IPS-NIHi11 (cell line): ENCODE results near the gene SMPD3.

Experiments
- DNase-seq: peaks from one replicate; pipeline ENCODE4 v3.0.0; 2012; ENCODE audit warnings: mixed read lengths, low spot score

Gene SMPD3

DNA sequence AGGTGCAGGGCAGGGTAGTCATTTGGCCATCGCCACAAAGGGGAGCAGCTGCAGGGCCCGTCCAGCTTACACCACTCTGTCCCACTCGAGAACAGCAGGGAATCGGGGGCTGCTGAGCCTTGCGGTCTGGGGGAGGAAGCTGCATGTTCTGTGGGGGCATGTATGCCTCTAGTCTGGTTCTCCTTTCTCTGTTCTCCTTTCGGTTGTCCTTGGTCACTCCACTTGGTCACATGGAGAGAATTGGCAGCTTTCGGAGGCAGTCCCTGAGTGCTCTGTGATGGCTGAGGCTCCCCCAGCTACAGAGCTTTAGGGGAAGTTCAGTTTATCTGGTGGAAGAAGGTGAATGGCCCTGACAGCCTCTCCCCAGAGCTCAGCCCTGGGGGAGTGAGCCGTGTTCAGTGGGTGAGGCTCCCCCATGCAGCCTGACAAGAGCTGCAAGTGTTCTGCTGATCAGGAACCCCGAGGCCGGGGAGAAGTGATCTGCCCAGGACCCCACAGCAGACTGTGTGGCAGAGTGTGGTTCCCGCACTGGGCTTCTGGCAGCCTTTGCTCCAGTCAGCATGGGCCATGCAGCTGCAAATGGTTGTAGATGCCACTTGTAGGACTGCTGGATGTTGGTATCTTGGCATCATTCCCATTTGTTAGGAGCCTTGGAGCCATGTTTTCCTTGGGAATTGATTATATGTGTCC, 22.3 kb upstream of the SMPD3 start:
- DNase-seq = no peak

DNA sequence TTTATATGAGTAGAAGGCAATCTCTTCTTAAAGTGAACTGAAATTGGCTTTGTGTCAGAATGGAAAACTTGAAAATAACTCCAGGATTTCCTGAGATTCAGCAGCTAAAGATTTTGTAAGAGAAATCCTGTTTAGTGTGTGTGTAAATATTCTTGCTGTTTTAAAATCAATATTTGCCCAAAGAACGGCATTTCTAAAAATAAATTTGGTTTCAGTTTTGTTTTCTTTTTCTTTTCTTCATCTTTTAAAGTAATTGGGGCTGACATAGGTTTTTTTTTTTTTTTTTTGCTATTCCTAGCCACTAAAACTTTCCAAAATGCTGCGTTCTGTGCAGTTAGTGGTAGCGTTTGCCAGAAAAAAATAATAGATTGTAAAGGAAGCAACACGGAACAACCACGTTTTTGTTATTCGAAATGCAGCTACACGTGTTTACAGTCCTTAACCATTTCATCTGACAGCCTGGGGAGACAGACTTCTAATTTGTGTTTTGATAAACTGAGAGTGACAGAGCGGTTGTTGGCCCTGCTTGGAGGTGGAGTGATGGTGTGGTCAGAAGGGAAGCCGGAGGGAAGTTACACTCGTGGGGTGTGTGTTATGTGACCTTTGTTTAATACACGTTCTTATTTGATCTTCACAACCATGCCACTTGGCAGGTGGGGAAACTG, 21.6 kb upstream of the SMPD3 start:
- DNase-seq = no peak

DNA sequence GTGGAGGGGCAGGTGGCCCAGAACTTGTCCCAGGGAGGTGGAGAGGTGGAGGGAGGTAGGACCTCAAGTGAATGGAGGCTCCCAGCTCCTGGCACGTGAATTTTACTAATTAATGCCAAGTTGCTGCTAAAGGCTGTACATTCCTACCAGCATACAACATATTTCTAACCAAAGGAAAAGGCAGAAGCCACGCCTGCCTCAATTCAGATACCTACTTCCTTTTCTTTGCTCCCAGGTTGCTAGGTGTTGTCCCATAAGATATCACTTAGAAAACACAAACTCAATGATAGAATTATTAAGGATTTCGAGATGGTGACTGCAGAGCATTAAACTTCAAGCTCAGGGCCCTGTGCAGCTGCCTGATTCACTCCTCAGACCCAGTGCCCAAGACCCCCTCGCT, 20.5 kb upstream of the SMPD3 start:
- no peak for DNase-seq

DNA sequence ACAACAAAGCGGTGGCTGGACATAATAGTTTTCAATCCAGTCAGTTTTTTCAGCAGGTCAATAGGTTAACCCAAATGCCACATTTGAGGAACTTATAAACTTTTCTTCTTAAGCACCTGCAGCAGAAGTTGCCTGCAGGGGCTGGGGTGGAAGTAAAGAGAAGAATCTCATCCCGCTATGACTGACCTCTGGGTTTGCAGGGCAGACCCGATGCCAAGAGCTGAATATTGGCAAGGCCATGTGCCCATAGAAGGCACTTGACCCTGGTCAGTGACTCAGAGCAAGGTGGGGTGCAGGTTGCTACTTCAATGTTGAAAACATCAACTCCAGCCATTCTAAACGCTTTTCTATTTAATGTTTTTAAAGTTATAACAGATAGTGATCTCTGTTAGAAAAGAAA, 17.9 kb upstream of the SMPD3 start:
- DNase-seq = no peak

DNA sequence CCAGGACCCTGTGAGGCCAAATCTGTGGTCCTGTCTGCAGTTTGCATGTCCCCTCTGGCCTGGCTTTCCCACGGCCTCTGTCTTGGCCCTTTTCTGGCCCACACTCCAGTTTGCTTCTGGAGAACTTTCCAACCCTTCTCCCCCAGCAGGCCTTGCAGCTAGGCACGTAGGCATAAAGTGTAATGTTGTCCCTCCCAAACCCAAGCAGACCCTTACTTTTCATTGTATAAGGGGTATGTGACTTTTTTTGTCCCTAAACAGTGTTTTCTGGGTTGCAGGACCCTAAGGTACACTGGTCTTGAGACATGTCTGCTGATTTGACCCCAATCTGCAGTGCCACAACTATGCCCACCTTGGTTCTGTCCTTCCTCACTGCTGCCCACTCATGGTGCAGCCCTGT, 15.6 kb upstream of the SMPD3 start:
- DNase-seq = no peak

DNA sequence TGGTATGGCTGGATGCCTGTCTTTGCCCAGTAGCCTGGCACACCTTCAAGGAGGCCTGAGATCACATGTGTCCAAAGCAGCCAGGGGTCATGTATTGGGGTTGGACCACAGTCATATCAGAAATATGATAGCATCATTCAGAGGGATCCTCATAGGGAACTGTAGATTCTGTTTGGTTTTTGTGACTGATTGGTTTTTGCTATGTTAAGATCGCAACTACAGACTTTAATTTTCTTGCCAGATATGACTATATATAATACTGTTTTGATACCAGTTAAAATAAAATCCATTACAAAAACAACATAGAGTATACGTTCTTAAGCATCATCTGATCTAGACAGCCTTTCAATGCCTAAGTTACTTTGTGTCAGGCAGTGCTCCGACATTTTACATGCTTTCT, 11.8 kb upstream of the SMPD3 start:
- no peak for DNase-seq

DNA sequence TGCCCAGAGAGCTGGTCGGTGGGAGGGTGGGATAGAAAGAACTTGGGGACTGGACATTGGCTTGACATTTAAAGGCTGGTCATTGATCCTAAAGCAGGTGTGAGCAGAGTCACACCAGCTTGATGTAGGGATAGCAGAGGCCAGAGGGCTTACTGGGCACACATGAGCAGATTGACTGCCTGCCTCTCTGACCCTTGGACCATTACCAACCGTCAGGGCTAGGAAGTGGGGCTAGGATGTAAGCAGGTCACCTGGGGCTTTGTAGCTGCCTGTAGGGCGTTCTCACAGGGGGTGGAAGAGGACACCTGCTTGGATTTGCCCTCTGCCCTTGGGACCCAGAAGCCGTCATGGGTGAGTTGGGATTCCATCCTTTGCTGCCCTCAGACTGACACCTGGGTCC, 11.1 kb upstream of the SMPD3 start:
- DNase-seq = no peak

DNA sequence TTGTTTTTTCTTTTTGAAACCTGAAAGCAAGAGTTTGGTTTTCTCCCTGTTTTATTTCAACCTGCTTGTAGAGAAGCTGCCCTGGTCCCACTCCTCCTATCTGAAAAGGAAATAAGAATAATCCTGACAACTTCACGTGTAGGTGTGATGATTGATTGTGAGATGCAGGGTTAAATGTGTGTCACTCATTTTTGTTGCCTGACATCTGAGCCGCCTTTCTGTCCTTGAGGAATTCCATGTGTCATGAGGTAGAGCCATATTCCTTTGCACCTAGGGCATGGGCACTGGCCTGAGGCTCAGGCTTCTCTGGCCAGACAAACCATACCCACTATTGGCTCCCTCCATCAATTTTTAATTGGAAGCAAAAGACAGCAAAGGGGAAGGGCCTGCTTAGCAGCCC, 10.2 kb upstream of the SMPD3 start:
- no peak for DNase-seq

DNA sequence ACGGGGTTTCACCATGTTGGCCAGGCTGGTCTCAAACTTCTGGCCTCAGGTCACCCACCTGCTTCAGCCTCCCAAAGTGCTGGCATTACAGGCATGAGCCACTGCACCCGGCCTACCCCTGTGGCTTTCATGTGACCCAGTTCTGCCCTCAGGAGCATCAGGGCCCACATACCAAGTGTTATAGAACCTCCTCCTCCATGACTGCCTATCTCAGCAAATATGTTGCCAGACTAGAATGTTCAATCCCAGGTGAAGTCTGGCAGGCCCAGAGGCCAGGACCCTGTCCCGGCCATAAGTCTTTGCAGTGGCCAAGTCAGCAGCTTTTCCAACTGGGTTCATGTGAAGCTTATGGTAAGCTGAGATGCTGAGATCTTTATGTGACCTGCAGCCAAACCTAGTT, 9.8 kb upstream of the SMPD3 start:
- DNase-seq = no peak

DNA sequence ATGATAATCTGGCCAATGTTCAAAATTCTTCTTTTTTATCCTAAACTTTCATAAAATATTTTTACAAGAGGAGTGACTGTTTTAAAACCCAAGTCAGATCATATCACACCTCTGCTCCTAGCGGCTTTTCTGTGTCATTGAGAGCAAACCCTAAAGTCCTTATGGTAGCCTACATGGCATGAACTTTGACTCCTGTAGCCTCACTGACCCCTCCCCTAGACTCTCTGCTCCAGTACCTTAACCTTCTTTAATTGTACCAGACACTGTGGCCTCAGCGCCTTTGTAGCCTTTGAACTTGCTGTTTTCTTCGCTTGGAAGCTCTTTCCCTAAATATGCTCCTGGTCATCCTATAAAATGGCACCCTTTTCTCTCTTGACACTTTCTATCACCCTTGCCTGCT, 7.3 kb upstream of the SMPD3 start:
- DNase-seq = no peak

DNA sequence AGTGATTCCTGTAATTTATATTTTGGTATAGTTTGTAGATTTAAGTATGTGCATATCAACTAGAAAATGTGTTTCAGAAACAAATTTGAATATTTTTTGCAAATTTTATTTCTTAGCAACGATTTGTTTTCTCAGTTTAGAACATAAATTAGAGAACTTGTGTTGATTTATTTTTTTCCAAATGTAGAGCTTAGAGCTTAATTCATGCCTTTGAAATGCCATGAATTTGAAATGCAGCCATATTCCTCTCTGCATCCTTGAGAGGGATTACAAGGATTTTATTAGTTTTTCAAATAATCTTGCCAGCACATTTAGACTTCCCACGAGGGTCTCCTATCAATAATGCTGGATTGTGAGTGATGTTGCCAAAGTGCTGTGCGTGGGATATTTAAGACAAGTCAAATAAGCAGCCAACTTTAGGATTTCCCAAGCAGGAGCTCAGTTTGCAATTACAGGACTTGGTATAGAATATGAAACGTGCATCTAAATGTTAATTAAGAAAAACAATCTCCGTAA, 6.7 kb upstream of the SMPD3 start:
- no peak for DNase-seq

DNA sequence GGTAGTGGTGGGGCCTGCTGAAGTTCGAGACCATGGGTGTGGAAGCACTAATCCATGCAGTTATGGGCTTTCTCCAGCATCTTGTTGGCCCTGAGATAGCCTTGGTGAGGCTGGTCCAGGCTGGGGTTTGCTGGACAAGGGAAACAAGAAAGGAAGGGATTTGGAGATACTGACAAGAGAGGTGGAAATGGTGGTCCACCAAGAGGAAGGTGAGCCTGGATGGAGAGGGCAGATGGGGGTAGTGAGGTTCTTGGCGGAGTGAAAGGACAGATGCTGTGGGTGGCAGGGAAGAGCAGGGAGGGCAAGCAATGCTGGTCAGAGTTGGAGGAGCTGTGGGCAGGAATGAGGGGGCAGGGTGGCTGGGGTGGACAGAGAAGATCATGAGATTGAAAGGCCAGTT, 5.5 kb upstream of the SMPD3 start:
- no peak for DNase-seq

DNA sequence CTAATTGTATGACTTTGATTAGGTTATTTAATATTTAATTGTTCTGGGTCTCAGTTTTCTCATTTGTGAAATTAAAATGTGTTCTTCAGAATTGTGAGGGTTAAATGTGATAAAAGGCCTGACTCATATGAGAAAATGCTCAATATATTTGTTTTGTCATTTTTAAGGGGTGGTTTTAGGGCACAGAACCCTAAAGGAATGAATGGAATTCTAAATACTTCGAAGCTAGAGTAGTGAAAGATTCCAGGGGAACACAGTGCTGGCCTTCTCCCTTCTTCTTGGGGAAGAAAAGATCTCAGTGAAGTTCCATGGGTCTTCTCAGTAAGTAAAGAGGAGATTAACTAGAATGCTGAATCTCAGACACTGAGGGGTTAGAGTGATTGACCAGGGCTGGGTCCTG, 3.9 kb upstream of the SMPD3 start:
- DNase-seq = no peak

DNA sequence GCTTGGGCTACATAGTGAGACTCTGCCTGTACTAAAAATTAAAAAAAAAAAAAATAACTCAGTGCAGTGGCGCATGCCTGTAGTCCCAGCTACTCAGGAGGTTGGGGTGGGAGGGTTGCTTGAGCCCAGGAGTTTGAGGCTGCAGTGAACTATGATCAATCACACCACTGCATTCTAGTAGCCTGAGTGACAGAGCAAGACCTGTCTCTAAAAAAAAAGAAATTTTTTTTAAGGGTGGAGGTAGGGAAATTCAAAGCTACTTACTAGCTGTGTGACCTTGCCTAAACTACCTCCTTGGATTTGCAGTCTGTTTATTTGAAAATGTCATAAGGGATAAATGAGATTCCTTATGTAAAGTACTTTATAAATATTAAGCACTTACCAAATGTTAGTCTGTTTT, 3.4 kb upstream of the SMPD3 start:
- no peak for DNase-seq

DNA sequence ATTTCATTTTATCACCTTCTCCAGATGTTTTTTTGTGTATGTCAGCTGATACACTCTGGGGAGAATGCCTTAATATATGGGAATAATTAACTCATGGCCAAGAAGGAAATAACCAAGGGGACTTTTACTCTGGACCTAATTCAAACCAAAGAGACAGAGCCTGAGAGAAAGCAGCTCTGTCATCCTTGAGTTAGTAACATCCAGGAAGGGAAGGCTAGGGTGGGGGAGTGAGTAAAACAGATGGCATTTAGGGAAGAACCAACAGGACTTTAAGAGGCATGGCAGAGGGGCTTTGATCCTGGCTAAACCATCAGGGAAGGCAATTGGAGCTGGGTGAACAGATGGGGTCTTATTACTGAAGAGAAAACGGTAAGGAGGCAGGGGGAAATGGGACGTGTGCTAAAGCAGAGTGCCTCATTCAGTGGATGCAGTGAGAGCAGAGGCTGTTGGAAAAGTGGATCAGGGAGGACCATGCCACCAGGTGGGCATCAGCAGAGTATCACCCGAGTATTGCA, 2.5 kb upstream of the SMPD3 start:
- no peak for DNase-seq

DNA sequence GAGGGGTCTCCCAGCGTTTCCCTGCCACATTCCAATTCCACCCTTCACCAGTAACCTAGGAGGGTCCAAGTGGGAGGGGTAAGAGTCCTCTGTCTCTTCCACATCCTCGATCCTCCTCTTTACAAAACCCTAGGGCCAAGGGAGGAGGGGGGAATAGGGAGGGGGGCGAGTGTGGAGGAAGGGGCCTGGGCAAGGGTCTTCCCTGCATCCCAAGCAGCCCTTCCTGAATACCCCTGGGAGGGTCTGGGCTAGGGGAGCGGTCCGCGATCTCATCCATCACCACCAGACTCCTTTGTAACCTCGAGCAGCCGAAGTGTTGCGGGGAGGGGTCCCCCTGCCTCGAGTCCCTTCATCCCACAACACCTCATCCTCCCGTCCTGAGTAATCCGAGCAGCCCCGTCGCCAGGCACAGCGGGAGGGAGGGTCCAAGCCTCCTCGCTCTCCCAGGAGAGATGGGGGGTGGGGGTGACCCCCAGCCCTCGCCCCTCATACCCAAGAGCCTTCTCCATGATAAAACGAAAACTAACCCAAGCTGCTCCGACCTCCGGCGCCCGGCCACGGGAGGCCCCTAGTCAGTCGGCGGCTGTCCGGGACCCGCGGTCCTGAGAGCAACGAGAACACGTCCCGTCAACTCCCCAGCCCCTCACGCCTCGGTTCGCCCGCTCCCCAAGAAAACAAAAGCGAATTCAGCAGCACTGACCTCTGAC, 502 bp downstream of the SMPD3 start:
- DNase-seq = no peak

DNA sequence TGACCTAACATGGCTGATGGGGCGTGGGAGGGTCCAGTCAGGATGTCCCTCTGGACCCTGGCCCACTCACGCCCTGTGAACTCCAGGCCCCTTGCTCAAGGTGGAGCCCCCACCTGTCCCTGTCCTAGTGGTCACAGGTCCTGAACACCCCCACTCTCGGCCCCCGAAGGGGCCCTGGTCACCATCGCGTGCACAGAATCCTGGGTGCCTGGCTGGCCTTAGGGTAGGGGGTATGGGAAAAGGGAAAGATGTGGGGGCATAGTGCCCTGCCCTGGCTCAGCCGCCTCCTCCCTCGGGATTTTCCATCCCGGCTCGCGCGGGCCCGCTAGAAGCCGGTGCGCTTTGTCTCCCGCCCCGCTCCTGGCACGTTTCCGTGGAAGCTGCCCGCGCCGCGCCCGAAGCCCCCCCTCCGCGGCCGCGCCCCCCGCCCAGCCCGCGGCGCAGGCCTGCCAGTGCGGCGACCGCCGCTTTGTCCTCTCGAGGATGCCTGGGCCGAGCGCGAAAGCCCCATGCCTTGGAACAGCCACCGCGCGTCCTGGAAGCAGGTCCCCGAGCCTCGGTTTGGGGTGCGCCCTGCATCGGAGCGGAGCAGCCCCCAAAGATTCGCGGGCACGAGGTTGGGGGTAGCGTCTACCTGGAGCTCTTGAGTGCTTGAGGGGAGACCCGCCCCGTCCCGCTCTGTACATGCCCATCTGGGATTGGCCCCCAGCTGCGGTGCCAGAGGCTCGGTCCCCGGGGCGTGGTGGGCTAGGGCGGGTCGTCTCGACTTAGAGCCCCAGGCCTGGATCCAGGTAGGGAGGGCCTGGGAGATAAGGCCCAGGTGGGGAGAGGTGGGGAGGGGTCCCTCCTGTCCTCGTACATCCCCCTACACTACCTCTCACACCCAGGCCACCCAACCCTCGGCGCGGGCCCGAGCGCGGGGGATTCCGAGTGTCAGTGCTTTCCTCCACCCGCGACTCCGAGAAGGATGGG, 1.3 kb downstream of the SMPD3 start:
- DNase-seq = no peak

DNA sequence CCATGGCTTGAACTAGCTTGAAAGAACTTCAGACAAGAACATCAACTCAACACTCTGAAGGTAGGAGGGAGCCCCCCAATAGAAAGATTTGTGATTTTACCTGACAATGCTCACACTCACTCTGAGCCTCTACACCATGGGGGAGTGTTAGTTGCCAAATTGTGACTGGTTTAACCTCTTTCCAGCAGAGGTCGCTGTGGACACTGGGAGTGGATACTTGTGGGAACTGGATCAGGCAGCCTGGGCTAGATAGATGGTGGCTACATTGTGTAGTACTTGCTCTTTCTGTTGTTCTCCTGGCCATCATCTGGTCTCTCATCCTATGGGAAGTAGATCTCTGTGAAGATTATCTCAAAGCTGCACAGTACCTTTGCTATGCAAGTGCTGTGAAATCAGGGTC, 2.9 kb downstream of the SMPD3 start:
- peak; percentile 66 for DNase-seq

DNA sequence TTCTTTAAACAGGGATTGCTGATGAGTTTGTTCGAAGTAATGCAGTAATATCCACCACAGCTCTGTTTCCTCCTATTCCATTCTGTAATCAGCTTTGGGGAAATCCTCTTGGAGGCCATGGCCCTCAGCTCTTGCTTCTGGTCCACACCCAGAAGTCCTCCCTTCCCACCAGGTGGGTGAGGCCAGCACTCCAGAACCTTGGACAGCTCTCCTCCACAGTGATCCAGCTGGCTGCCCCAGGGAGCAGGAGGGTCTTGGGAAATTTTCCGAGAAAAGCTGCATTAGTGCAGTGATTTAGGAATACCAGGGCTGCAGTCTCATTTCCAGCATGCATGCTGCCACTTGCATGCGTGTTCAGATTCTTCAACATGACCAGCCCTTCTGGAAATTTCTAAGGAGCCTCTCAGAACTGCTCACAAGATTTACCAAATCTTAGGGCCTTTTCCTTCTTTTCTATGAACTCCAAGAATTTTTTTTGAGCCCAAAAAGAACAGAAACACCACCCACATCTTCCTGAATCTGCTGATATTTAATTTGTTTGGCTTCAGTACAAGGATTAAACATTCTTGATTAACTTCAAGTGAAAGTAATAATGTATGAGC, 4.2 kb downstream of the SMPD3 start:
- peak; percentile 79 for DNase-seq

DNA sequence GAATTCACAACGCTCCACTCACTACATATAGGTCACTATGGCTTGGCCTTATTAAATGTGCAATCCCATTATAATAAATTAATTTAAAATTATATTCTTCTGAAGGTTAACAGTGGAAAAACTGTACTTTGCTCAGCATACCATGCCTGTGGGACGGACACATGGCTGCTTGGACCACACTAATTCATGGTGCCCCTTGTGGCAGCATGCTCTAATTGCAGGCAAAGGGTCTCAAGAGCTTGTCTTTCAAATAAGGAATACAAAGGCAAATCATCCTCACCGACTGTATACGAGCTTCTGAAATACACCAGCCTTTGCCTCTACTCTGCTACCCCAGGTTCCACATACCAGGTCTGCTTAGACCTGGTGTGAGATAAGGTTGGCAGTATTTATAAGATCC, 11.7 kb downstream of the SMPD3 start:
- DNase-seq = peak; percentile 46

DNA sequence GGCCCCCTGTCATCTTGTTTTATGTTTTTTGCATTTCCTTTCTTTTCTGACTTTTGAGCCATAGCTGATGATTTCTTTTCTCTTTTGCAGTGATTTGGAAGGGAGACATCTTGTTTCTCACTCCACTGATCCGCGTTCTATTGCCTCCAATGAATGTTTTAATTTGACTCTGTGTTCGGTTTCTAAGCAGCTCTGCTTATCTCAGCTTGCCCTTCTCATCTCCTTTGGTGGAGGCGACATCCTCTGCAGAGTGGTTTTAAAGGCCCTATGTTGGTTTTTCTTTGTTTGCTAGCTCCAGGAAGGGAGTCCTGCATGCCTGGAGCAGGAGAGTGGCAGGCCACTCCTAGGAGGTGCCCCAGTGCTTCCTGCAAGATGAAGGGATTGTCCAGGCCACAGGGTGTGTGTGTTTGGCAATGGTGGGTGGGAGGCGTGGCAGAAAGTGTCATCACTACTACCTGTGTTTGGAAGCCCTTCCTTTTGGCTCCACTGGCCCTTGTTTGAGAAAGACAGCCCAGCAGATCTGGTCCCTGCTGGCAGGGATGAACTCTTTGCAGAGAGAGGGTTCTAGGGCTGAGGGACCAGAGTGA, 13.6 kb downstream of the SMPD3 start:
- no peak for DNase-seq
